Left ventricle myocardium inferior (tissue), 1 donor: ENCODE results near the gene NAALADL2. TPM values are rescaled to one million over a fixed set of nuclear protein-coding genes. Genes with fewer than 3 reads are reported as not detected.
A peak's percentile ranks its signal among the peaks of the same experiment; 100 is the strongest.

Experiments
- DNase-seq: peaks from one replicate; pipeline ENCODE4 v3.0.0-alpha.2; 2020
- H3K27ac ChIP-seq: fragments of 200-600 bp; replicated peaks from 2 replicates; pipeline ENCODE4 v1.8.0; 2021
- H3K27me3 ChIP-seq: fragments of 200-600 bp; 2 replicates; pipeline ENCODE4 v1.8.0; 2021; ENCODE audit warnings: low read depth
- H3K36me3 ChIP-seq: fragments of 200-600 bp; 2 replicates; pipeline ENCODE4 v1.8.0; 2021
- H3K4me1 ChIP-seq: fragments of 200-600 bp; 2 replicates; pipeline ENCODE4 v1.8.0; 2021
- H3K4me3 ChIP-seq: fragments of 200-600 bp; 2 replicates; pipeline ENCODE4 v1.8.0; 2021; ENCODE audit warnings: mild to moderate bottlenecking, moderate library complexity
- H3K9me3 ChIP-seq: fragments of 200-600 bp; replicated peaks from 2 replicates; pipeline ENCODE4 v1.8.0; 2021
- CTCF ChIP-seq: fragments of 200-600 bp; IDR thresholded peaks from 2 replicates; pipeline ENCODE4 v1.8.0; 2021; ENCODE audit warnings: antibody characterized with exemption, mild to moderate bottlenecking, borderline replicate concordance
- intact Hi-C: fragments of 100-400 bp; cut with micrococcal nuclease; formaldehyde crosslinking; loops from one replicate; pipeline ENCODE4 v1.11.0; 2022
- total RNA-seq: library from RNA; stranded (reverse); fragmentation: NEBNext Ultra II Directional; extraction: Animal tissue kit (Norgen Biotek cat#: 25700); gene quantifications from one replicate; pipeline ENCODE4 v1.2.1, GENCODE V29; 2021
- donor health status: DM: no; HTN: yes; CAD: no; lungs with severe emphysema.

The NAALADL2 gene
- total RNA-seq, 1 donor from 2014 or later: 5.8 TPM

DNA sequence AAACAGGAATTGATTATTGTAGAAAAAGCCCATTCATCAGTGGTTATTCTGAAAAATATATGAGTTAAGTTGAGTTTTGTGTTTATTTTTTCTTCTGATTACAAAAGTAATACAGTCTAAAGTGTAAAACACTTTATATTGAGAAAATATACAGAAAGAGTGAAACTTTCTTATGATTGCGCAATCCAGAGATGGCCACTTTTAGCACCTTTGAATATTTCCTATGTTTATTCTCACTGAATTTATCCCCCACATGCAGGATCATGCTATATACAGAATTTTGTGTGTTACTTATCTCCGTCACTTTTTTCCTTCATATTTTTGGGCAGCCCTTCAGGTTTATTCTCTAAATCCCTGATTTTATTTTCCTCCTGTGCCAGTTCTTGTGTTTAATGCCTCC is 285.2 kb downstream of the NAALADL2 start:
- Histone ChIP-seq H3K27me3 (no peaks in the 10 kb centered on the region), H3K36me3 (no peaks in the 10 kb centered on the region), H3K9me3 (no peaks in the 10 kb centered on the region), H3K4me3 (no peak overlapping the region), H3K27ac (no peak overlapping the region), H3K4me1 (no peaks in the 10 kb centered on the region)
- TF ChIP-seq CTCF: no peak
- no peak for DNase-seq
- intact Hi-C loops: no loop called here

- H3K4me1 ChIP-seq: no peaks in the 10 kb centered on the region
- no peaks in the 10 kb centered on the region for H3K36me3 ChIP-seq
- no peak for DNase-seq
- H3K27me3 ChIP-seq: no peaks in the 10 kb centered on the region
- H3K27ac ChIP-seq: no peak overlapping the region
- no peaks in the 10 kb centered on the region for H3K9me3 ChIP-seq
- no peak overlapping the region for H3K4me3 ChIP-seq
- intact Hi-C loops: no loop called here
- TF ChIP-seq CTCF: peak; percentile 21
These were observed 287.1 kb downstream of the NAALADL2 start for GRCh38 chr3:175146258-175146657.

GRCh38 chr3:175149675-175150074 is 290.5 kb downstream of the NAALADL2 start:
- TF ChIP-seq CTCF: no peak
- intact Hi-C loops: no loop called here
- Histone ChIP-seq H3K4me3 (no peak overlapping the region), H3K27me3 (no peaks in the 10 kb centered on the region), H3K4me1 (no peaks in the 10 kb centered on the region), H3K9me3 (no peaks in the 10 kb centered on the region), H3K36me3 (no peaks in the 10 kb centered on the region), H3K27ac (no peak overlapping the region)
- no peak for DNase-seq

GRCh38 chr3:175150812-175151401 is 291.8 kb downstream of the NAALADL2 start:
- DNase-seq: no peak
- intact Hi-C loops: no loop called here
- Histone ChIP-seq H3K27ac (no peak overlapping the region), H3K4me1 (no peaks in the 10 kb centered on the region), H3K4me3 (no peak overlapping the region), H3K9me3 (no peaks in the 10 kb centered on the region), H3K36me3 (no peaks in the 10 kb centered on the region), H3K27me3 (no peaks in the 10 kb centered on the region)
- no peak for TF ChIP-seq CTCF

- DNase-seq: no peak
- Histone ChIP-seq H3K27ac (no peak overlapping the region), H3K4me1 (no peaks in the 10 kb centered on the region), H3K9me3 (no peaks in the 10 kb centered on the region), H3K36me3 (no peaks in the 10 kb centered on the region), H3K27me3 (no peaks in the 10 kb centered on the region), H3K4me3 (no peak overlapping the region)
- TF ChIP-seq CTCF: no peak
- intact Hi-C loops: no loop called here
These were observed 294.5 kb downstream of the NAALADL2 start for GRCh38 chr3:175153595-175153994.
